ENCODE measurements around the gene ZNF730.

GRCh38 chr19:23075031-23075733 is 41.6 kb upstream of the ZNF730 start:
- no peak for TF ChIP-seq CTCF (IDR thresholded peaks at IDR 0.05)
- TF ChIP-seq POLR2A (IDR thresholded peaks at IDR 0.05), result no peak
